Vagina (tissue), 2 donors: ENCODE results near the gene ANKLE1. TPM values are rescaled to one million over a fixed set of nuclear protein-coding genes. Genes with fewer than 3 reads are reported as not detected.

ENCODE experiments used
- DNase-seq, 2 donors: peaks; one replicate each; pipeline ENCODE4 v3.0.0-alpha.2; 2017; ENCODE audit errors: extremely low spot score in 2 of 2
- H3K27ac ChIP-seq: fragments of 200-600 bp; sonication (generic); one replicate; pipeline ENCODE4 v1.5.1; 2019
- H3K27me3 ChIP-seq: fragments of 200-600 bp; sonication (generic); one replicate; pipeline ENCODE4 v1.5.1; 2019
- H3K36me3 ChIP-seq, 2 donors: fragments of 200-600 bp; sonication (generic); one replicate each; pipeline ENCODE4 v1.5.1; 2017 to 2019
- H3K4me1 ChIP-seq: fragments of 200-600 bp; sonication (generic); one replicate; pipeline ENCODE4 v1.5.1; 2019
- H3K4me3 ChIP-seq, 2 donors: fragments of 200-600 bp; sonication (generic); 1 replicate in 1 of 2; 2 replicates in 1 of 2; pipeline ENCODE4 v1.5.1; 2016 to 2019
- H3K9me3 ChIP-seq: fragments of 200-600 bp; sonication (generic); one replicate; pipeline ENCODE4 v1.5.1; 2019
- POLR2A ChIP-seq, 2 donors: fragments of 450-650 bp; IDR thresholded peaks; one replicate each; pipeline ENCODE4 v1.6.1; 2017; ENCODE audit warnings: antibody characterized with exemption in 2 of 2, mild to moderate bottlenecking in 2 of 2, moderate library complexity in 2 of 2
- POLR2AphosphoS5 ChIP-seq, 2 donors: sonication (generic); formaldehyde crosslinking; IDR thresholded peaks; one replicate each; pipeline ENCODE4 v1.9.0; 2017; ENCODE audit warnings: antibody characterized with exemption in 2 of 2, mild to moderate bottlenecking in 2 of 2, low read depth in 1 of 2; ENCODE audit not compliant: insufficient read depth in 1 of 2
- intact Hi-C: fragments of 100-400 bp; cut with DNase I; formaldehyde crosslinking; loops from one replicate; pipeline ENCODE4 v1.15.1; 2023
- total RNA-seq: library from RNA; depleted of rRNA; stranded (reverse); fragments of >200 nt; gene quantifications from one replicate; pipeline ENCODE4 v1.2.3, GENCODE V29; 2016
- TF ChIP-seq, protein P1 (sequence below), 3 experiments: fragments of 450-650 bp in 2 of 3; fragments of 200-600 bp in 1 of 3; sonication (generic) in 1 of 3; IDR thresholded peaks; one replicate each; pipeline ENCODE4 v1.5.1; 2017 to 2019; ENCODE audit warnings: antibody characterized with exemption in 3 of 3, mild to moderate bottlenecking in 2 of 3, moderate library complexity in 2 of 3

The ANKLE1 gene
- total RNA-seq, 1 donor from 2014 or later, result 2.9 TPM

DNA sequence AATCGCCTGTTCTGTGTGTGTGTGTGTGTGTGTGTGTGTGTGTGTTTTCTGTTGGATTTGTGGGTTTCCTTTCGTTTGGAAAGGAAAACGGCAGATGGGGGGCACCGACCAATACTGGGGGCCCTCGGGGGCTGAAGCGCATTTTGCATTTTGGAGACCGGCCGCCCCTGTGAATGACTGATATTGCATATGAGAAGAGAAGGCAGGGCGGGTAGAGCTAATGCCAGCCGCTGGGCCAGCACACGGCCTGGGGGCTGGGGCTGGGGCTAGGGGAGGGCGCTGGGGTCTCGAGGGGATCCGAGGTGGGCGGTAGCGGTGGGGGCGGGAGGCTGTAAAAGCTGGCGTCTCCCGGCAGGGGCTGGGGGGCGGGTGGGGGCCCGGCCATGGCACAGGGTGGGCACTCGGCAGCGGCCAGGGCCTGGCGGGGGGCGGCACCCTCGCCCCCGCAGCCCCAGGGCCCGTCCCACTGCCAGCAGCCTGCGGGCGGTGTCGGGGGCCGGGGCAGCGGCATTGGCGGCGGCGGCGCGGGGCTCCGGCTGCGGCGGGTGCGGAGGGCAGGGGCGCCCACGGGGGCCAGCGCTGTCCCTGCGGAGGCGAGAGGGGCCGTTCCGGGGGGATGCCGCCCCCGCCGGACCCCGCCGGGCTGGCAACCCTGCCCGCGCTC lies 41.7 kb downstream of the ANKLE1 start:
- no peak overlapping the region for H3K4me3 ChIP-seq
- H3K36me3 ChIP-seq, result peaks cover 0 to 18% of the 10 kb centered on the region in 2 donors
- intact Hi-C loops, result no loop called here
- DNase-seq, result no peak
- TF ChIP-seq POLR2AphosphoS5 (IDR thresholded peaks at IDR 0.05; ENCODE audit: insufficient read depth in 1 of 2, low read depth in 1 of 2) (no peak), POLR2A (IDR thresholded peaks at IDR 0.05) (no peak)
- TF ChIP-seq, protein P1, sequence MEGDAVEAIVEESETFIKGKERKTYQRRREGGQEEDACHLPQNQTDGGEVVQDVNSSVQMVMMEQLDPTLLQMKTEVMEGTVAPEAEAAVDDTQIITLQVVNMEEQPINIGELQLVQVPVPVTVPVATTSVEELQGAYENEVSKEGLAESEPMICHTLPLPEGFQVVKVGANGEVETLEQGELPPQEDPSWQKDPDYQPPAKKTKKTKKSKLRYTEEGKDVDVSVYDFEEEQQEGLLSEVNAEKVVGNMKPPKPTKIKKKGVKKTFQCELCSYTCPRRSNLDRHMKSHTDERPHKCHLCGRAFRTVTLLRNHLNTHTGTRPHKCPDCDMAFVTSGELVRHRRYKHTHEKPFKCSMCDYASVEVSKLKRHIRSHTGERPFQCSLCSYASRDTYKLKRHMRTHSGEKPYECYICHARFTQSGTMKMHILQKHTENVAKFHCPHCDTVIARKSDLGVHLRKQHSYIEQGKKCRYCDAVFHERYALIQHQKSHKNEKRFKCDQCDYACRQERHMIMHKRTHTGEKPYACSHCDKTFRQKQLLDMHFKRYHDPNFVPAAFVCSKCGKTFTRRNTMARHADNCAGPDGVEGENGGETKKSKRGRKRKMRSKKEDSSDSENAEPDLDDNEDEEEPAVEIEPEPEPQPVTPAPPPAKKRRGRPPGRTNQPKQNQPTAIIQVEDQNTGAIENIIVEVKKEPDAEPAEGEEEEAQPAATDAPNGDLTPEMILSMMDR (IDR thresholded peaks at IDR 0.05), result no peak
- peaks cover 20% of the 10 kb centered on the region for H3K4me1 ChIP-seq
- H3K27me3 ChIP-seq, result no peaks in the 10 kb centered on the region
- H3K9me3 ChIP-seq, result no peaks in the 10 kb centered on the region
- H3K27ac ChIP-seq, result no peak overlapping the region

DNA sequence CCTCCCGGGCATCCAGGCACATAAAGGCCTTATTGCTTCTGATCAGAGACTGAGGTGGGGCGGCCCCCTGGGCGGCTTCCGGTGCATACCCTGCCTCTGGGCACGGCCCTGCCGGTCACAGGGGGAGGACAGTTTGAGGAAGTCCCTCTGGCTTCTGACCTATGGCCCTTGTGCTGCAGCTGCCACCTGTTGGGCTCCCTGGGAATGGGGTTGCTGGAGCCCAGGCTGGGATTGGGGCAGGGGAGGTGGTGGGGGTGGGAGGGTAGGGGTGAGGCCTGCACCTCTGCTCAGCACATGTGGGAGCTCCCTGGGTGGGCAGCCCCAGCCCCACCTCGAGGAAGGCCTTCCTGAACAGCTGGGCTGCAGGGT lies 42.2 kb downstream of the ANKLE1 start:
- Histone ChIP-seq H3K9me3 (no peaks in the 10 kb centered on the region), H3K36me3 (peaks cover 0 to 18% of the 10 kb centered on the region in 2 donors), H3K4me1 (peaks cover 24% of the 10 kb centered on the region), H3K27me3 (peaks cover 4% of the 10 kb centered on the region), H3K27ac (no peak overlapping the region), H3K4me3 (no peak overlapping the region)
- intact Hi-C loops, result no loop called here
- TF ChIP-seq, protein P1 (IDR thresholded peaks at IDR 0.05), result no peak
- no peak for TF ChIP-seq POLR2AphosphoS5 (IDR thresholded peaks at IDR 0.05; ENCODE audit: insufficient read depth in 1 of 2, low read depth in 1 of 2)
- no peak for TF ChIP-seq POLR2A (IDR thresholded peaks at IDR 0.05)
- no peak for DNase-seq

DNA sequence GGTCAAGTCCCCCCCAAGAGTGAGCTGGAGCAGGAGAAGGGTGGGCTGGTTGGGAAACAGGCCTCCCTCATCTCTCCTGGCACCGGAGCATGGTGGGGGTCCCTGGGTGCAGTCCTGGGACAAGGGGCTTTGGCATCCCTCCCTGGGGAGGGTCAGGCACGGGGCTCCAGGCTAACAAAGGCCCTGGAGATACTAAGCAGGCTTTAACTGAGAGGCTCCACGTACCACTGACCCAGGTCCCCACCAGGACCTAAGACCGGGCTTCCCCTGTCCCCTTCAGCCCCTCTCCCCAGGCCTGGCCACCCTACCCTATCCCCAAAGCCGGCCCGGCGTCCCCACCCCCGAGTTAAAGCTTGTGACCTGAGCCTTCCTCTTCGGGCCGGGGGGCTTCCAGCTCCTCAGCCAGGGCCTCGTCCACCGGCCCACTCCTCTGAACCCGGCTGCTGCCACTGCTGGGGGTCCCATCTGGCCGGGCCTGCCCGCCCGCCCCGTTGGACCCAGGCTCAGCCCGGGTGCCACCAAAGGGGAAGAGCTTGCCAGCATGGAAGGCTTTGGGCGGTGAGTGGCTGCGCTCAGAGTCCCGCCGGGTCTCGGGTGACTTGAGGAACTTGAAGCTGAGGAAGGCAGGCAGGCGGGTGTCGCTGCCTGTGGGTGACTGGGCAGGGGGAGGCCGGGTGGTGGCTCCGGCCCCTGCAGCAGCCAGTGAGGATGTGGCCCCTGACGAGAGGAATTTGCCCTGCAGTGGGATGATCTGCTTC lies 42.8 kb downstream of the ANKLE1 start:
- DNase-seq, result no peak
- Histone ChIP-seq H3K36me3 (peaks cover 0 to 13% of the 10 kb centered on the region in 2 donors), H3K27ac (no peak overlapping the region), H3K9me3 (no peaks in the 10 kb centered on the region), H3K4me3 (no peak overlapping the region), H3K4me1 (peaks cover 30% of the 10 kb centered on the region), H3K27me3 (peaks cover 7% of the 10 kb centered on the region)
- intact Hi-C loops, result no loop called here
- TF ChIP-seq POLR2AphosphoS5 (IDR thresholded peaks at IDR 0.05; ENCODE audit: insufficient read depth in 1 of 2, low read depth in 1 of 2) (no peak), POLR2A (IDR thresholded peaks at IDR 0.05) (no peak)
- TF ChIP-seq, protein P1 (IDR thresholded peaks at IDR 0.05), result no peak

DNA sequence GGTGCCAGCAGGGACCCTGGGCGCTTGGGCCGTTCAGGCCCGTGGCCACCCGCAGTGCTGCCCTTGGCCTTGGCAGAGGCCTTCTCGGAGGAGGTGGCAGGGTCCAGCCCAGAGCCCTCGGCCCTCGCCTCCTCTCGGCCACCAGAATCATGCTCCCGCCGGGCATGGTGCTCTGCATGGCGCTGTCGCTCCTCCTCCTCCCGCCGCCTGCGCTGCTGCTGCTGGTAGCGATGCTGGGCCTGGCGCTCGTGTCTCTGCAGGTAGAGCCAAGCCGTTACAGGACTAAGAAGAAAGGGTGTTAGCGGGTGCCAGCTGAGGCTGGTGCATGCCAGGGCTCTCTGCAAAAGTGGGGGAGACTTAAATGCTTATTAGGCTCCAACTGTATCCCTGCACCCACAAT lies 43.4 kb downstream of the ANKLE1 start:
- Histone ChIP-seq H3K27ac (no peak overlapping the region), H3K4me3 (no peak overlapping the region), H3K36me3 (peaks cover 0 to 7% of the 10 kb centered on the region in 2 donors), H3K27me3 (peaks cover 7% of the 10 kb centered on the region), H3K4me1 (peaks cover 30% of the 10 kb centered on the region), H3K9me3 (no peaks in the 10 kb centered on the region)
- TF ChIP-seq POLR2AphosphoS5 (IDR thresholded peaks at IDR 0.05; ENCODE audit: insufficient read depth in 1 of 2, low read depth in 1 of 2), result no peak
- TF ChIP-seq, protein P1 (IDR thresholded peaks at IDR 0.05), result no peak
- no peak for TF ChIP-seq POLR2A (IDR thresholded peaks at IDR 0.05)
- intact Hi-C loops, result no loop called here
- no peak for DNase-seq
